Epithelial cell of proximal tubule (primary cell): ENCODE measurements around the gene TRMO. TPM values are rescaled to one million over a fixed set of nuclear protein-coding genes. Genes with fewer than 3 reads are reported as not detected.
"Not testable (repeated sequence)": the region's sequence is repeated elsewhere in the genome, so short reads cannot be mapped to it uniquely, and the experiment has no call there.

ENCODE experiments used
- DNase-seq: peaks from one replicate; pipeline ENCODE4 v3.0.0-alpha.2; 2011; ENCODE audit warnings: low read depth
- H3K4me3 ChIP-seq: 2 replicates; pipeline ENCODE4 v1.5.1; 2011; ENCODE audit warnings: low read depth, mild to moderate bottlenecking, low read length
- total RNA-seq: library from RNA; depleted of rRNA; stranded (reverse); fragments of >200 nt; gene quantifications from 2 replicates; pipeline ENCODE4 v1.2.3, GENCODE V29; 2015
- TF ChIP-seq, protein P1 (sequence below): conservative IDR thresholded peaks from 2 replicates; pipeline ENCODE4 v1.5.1; 2012; ENCODE audit warnings: low read depth, mild to moderate bottlenecking, low read length

TRMO gene
- total RNA-seq, 1 donor from 2014 or later: 12.2 TPM

DNA sequence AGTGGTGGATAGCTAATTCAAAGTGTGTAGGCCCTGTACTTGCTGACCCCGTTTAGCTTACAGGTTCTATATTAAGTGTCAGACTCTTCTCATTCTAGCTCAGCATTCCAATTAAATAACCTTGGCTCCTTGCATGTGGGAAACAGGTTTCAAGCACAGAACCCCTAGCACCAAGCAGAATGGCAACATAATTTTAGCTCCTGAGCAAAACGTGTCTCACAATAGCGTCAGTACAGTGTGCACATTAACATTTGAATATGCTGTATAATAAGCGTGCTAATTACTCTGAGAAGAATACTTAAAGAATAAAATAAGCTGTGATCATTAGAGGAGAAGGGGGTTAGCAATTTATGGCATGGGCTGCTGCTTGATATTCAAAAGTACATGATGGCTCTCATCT is 39.8 kb upstream of the TRMO start:
- TF ChIP-seq, protein P1, sequence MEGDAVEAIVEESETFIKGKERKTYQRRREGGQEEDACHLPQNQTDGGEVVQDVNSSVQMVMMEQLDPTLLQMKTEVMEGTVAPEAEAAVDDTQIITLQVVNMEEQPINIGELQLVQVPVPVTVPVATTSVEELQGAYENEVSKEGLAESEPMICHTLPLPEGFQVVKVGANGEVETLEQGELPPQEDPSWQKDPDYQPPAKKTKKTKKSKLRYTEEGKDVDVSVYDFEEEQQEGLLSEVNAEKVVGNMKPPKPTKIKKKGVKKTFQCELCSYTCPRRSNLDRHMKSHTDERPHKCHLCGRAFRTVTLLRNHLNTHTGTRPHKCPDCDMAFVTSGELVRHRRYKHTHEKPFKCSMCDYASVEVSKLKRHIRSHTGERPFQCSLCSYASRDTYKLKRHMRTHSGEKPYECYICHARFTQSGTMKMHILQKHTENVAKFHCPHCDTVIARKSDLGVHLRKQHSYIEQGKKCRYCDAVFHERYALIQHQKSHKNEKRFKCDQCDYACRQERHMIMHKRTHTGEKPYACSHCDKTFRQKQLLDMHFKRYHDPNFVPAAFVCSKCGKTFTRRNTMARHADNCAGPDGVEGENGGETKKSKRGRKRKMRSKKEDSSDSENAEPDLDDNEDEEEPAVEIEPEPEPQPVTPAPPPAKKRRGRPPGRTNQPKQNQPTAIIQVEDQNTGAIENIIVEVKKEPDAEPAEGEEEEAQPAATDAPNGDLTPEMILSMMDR: no peak
- no peak overlapping the region for H3K4me3 ChIP-seq
- no peak for DNase-seq

- no peak for DNase-seq
- TF ChIP-seq, protein P1: no peak
- H3K4me3 ChIP-seq: no peak overlapping the region
Observed at GRCh38 chr9:97961361-97961760, 39.1 kb upstream of the TRMO start.

DNA sequence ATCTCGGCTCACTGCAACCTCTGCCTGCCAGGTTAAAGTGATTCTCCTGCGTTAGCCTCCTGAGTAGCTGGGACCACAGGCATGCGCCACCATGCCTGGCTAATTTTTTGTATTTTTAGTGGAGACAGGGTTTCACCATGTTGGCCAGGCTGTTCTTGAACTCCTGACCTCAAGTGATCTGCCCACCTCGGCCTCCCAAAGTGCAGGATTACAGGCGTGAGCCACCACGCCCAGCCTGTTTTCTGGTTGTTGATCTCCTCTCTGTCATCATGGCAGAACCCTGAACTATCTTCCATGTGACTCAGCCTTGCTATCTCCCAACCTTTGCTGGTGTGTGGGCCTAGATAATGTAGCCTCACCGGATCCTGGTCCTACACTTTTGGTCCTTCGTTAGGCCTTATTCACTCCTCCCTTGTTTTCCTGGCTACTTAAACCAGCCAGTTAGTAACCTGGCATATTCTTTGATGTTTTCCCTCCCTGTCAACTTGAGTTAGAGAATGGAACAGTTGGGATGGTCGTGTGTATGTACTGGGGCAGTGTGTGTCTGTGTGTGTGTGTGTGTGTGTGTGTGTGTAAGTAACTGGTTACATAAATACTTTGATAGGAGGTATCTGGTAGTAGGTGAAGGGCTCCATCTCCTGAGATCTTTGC is 38.5 kb upstream of the TRMO start:
- not testable (repeated sequence) for DNase-seq

GRCh38 chr9:97959585-97959984 is 37.3 kb upstream of the TRMO start:
- TF ChIP-seq, protein P1: no peak
- no peak for DNase-seq
- no peak overlapping the region for H3K4me3 ChIP-seq

More for the DNA sequence above, 38.5 kb upstream of the TRMO start:
- H3K4me3 ChIP-seq: not testable (repeated sequence)

GRCh38 chr9:97958812-97959511 is 36.7 kb upstream of the TRMO start:
- DNase-seq: no peak
- TF ChIP-seq, protein P1: no peak
- H3K4me3 ChIP-seq: no peak overlapping the region

DNA sequence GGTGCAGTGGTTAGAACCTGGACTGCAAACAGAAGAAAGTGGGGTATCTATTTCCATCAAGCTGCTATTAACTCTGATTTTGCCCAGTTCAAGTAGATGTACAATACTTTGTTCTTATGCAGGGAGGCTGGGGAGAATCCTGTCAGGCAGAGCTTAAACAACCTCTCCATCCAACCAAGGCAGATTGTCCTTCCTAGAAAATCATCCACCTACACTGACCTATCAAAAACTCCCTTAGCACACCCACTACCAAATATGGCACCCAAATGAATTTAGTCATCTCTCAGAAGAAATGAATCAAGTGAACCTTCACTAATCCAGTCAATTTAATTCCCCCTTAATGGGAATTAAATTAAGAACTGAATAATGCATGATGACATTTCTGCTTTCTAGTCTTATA is 34.0 kb upstream of the TRMO start:
- no peak overlapping the region for H3K4me3 ChIP-seq
- TF ChIP-seq, protein P1: no peak
- DNase-seq: no peak

GRCh38 chr9:97954550-97954989 is 32.3 kb upstream of the TRMO start:
- H3K4me3 ChIP-seq: no peak overlapping the region
- TF ChIP-seq, protein P1: peak; percentile 80
- DNase-seq: peak; percentile 7

GRCh38 chr9:97950873-97951272 is 28.6 kb upstream of the TRMO start:
- DNase-seq: not testable (repeated sequence)

GRCh38 chr9:97947094-97947493 is 24.8 kb upstream of the TRMO start:
- H3K4me3 ChIP-seq, DNase-seq: not testable (repeated sequence)

More at GRCh38 chr9:97950873-97951272, 28.6 kb upstream of the TRMO start:
- not testable (repeated sequence) for H3K4me3 ChIP-seq

DNA sequence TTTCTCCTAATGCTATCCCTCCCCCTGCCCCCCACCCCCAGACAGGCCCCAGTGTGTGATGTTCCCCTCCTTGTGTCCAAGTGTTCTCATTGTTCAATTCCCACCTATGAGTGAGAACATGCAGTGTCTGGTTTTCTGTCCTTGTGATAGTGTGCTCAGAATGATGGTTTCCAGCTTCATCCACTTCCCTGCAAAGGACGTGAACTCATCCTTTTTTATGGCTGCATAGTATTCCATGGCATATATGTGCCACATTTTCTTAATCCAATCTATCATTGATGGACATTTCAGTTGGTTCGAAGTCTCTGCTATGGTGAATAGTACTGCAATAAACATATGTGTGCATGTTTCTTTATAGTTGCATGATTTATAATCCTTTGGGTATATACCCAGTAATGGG is 23.2 kb upstream of the TRMO start:
- DNase-seq, H3K4me3 ChIP-seq: not testable (repeated sequence)
